ENCODE measurements around the gene NPVF.

NPVF gene

GRCh38 chr7:25216837-25217236, 11.4 kb downstream of the NPVF start:
- DNase-seq (ENCODE audit: low read depth) = peak; percentile 59
- TF ChIP-seq, protein P1, sequence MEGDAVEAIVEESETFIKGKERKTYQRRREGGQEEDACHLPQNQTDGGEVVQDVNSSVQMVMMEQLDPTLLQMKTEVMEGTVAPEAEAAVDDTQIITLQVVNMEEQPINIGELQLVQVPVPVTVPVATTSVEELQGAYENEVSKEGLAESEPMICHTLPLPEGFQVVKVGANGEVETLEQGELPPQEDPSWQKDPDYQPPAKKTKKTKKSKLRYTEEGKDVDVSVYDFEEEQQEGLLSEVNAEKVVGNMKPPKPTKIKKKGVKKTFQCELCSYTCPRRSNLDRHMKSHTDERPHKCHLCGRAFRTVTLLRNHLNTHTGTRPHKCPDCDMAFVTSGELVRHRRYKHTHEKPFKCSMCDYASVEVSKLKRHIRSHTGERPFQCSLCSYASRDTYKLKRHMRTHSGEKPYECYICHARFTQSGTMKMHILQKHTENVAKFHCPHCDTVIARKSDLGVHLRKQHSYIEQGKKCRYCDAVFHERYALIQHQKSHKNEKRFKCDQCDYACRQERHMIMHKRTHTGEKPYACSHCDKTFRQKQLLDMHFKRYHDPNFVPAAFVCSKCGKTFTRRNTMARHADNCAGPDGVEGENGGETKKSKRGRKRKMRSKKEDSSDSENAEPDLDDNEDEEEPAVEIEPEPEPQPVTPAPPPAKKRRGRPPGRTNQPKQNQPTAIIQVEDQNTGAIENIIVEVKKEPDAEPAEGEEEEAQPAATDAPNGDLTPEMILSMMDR (IDR thresholded peaks at IDR 0.05; ENCODE audit: insufficient read depth, low read depth, low read length, missing control alignments) = peak; percentile 62
- no peak overlapping the region for H3K4me3 ChIP-seq (ENCODE audit: low read depth, low read length)

DNA sequence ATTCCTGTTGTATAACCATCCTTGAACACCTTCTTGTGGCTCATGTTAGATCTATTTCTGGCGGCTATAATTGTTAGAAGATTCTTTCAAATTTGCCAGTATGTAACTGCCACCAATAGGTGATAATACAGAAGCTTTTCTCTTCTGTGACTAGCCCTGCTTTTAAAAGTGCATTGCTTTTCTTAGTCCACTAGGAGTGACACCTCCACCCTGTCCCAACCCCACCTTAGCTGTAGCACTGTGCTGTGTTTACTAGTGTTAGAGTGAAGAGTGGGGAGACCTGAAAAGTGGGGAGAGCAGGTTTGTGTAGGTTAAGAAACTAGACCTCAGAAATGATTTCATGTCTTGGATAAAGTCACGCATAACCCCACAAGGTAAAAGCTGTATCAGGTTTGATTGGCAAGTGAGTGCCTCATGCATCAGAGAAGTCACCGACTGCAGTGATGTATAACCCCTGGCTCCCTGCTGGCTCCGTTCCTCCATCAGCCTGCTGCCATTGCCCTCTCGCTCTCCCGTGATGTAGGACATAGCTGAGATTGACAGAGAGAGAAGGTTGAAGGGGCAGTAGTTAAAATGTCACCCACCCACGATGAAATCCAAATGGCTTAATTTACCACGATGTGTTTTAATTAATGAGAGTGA, 12.5 kb downstream of the NPVF start:
- TF ChIP-seq, protein P1 (IDR thresholded peaks at IDR 0.05; ENCODE audit: insufficient read depth, low read depth, low read length, missing control alignments) = no peak
- peak; percentile 8 for DNase-seq (ENCODE audit: low read depth)
- no peak overlapping the region for H3K4me3 ChIP-seq (ENCODE audit: low read depth, low read length)

- TF ChIP-seq, protein P1 (IDR thresholded peaks at IDR 0.05; ENCODE audit: insufficient read depth, low read depth, low read length, missing control alignments) = no peak
- no peak for DNase-seq (ENCODE audit: low read depth)
- no peak overlapping the region for H3K4me3 ChIP-seq (ENCODE audit: low read depth, low read length)
Measured at GRCh38 chr7:25208525-25209221, 19.6 kb downstream of the NPVF start.

GRCh38 chr7:25207887-25208286, 20.4 kb downstream of the NPVF start:
- TF ChIP-seq, protein P1 (IDR thresholded peaks at IDR 0.05; ENCODE audit: insufficient read depth, low read depth, low read length, missing control alignments) = no peak
- H3K4me3 ChIP-seq (ENCODE audit: low read depth, low read length) = no peak overlapping the region

DNA sequence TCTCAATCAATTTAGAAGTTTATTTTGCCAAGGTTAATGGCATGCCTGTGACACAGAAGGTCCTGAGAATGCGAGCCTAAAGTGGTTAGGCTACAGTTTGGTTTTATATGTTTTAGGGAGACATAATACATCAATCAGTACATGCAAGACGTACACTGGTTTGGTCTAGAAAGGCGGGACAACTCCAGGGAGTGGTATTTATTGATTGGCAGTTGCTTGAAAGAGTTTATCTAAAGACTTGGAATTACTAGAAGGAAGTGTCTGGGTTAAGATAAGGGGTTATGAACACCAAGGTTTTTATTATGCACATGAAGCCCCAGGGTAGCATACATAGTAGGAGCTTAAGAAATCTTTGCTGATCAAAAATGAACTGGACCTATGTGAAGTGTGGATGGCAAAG, 21.5 kb downstream of the NPVF start:
- TF ChIP-seq, protein P1 (IDR thresholded peaks at IDR 0.05; ENCODE audit: insufficient read depth, low read depth, low read length, missing control alignments) = no peak
- no peak overlapping the region for H3K4me3 ChIP-seq (ENCODE audit: low read depth, low read length)
- no peak for DNase-seq (ENCODE audit: low read depth)

More at GRCh38 chr7:25207887-25208286, 20.4 kb downstream of the NPVF start:
- DNase-seq (ENCODE audit: low read depth) = no peak

- TF ChIP-seq, protein P1 (IDR thresholded peaks at IDR 0.05; ENCODE audit: insufficient read depth, low read depth, low read length, missing control alignments) = no peak
- no peak for DNase-seq (ENCODE audit: low read depth)
Measured at GRCh38 chr7:25196132-25196896, 32.0 kb downstream of the NPVF start.

More at GRCh38 chr7:25196132-25196896, 32.0 kb downstream of the NPVF start:
- no peak overlapping the region for H3K4me3 ChIP-seq (ENCODE audit: low read depth, low read length)
